Measurements from ENCODE around the gene CSF2RB.

GRCh38 chr22:36922711-36923110 is 9.3 kb downstream of the CSF2RB start:
- no peak for TF ChIP-seq POLR2A (IDR thresholded peaks at IDR 0.05; ENCODE audit: extremely low read depth, insufficient read length)
- TF ChIP-seq CTCF (IDR thresholded peaks at IDR 0.05; ENCODE audit: low read depth, low read length): no peak
